HG03571 (cell line): ENCODE data around the gene MSL3.

Experiments
- ATAC-seq: cut with Tn5 transposase; IDR thresholded peaks from one replicate; pipeline ENCODE4 v1.9.1; 2021; ENCODE audit not compliant: unreplicated experiment

MSL3 gene

DNA sequence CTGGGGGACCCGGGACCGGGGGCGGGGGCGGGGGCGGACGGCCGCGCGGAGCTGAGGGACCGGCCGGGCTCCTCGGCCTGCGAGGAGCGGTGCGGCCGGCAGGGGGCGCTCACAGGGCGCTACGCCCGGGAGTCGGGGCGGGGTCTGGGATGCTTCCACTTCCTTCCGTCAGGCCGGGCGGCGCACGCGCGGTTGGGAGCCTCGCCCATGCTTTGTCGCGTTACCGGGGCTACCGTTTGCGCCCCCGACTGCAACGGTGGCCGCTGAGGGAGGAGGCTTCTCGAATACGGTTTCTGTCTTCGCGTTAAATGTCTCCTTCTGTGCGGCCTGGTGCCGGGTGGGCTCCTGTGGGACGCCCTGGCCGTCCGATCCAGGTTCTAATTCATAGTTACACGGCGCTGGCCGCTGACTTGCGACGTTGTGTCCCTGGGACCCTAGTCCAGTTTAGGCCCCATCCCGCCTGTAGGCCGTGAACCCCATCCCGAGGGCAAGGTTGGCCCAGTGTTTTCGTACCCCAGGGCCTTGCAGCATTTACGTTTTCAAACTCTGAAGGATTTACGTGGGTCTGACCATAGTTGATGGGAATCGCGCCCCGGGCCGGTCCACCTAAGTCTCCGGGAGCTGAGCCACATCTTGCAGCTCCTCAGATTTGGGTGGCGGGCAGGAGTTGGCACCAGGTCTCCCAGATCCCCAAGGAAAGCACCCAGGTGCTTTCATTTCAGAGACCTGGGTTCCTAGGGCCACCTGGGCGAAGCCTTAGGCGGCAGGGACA lies 549 bp downstream of the MSL3 start:
- ATAC-seq = peak; percentile 43

DNA sequence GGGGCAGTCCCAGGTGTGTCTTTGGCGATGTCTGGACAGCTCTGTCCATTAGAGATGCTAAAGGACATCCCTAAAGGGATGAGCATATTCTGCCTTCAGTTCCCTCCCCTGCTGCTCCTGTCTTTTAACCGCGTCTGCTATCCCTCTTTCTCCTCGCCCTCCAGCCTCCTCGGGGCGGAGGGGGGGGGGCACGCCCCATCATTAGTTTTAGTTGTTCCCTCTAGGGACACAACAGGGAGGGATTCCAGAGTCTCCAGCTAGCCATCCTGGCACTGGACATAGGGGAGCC lies 1.1 kb downstream of the MSL3 start:
- no peak for ATAC-seq

DNA sequence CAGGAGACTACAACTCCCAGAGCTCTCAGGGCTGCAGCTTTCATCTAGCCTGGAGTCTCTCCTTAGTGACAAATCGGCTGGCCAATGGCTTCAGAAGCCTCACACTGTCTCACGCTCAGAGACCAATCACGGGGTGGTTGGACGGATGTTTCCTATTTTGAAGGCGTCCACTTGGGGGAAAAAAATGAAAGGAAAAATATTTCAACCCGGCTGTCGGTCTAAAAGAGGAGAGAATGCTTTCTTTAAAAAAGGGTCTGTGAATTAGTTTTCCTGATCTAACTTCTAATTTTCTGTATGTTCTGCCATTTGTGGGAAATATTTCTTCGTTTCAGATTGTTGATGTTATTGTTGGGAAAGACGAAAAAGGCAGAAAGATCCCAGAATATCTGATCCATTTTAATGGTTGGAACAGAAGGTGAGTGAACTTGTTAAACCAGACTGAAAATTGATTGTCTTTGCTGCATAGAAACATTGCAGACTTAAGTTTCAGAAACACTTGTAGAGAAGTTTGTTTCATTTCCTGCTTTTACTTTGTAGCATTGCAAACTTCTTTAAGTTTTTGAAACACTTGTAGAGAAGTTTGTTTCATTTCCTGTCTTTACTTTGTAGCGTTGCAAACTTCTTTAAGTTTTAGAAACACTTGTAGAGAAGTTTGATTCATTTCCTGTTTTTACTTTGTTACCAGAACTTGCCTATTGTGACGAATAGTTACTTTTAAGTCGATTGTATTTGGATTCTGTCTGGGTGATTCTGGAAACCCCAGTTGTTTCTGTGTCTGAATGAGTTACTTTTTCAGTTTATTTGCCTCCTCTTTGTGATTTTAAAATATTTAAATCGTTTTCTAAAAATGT lies 1.6 kb downstream of the MSL3 start:
- peak; percentile 59 for ATAC-seq

DNA sequence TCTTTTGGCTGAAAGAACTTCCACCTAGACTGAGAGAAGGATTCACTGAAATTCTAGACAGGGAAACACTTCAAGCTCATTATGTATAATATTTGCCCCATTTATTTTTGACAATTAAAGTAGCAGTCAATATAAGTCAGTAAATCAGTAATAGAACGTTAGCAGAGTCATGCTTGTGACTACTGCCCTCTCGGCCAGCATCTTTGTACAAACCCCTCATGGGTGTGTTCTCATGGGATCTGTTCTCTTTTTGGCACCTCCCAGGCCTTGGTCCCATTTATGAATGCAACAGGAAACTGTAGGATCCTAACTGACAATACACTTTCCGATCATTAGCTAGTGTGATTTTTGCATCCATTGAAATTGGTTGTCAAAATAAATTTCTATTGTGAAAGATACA lies 2.9 kb downstream of the MSL3 start:
- ATAC-seq = no peak

DNA sequence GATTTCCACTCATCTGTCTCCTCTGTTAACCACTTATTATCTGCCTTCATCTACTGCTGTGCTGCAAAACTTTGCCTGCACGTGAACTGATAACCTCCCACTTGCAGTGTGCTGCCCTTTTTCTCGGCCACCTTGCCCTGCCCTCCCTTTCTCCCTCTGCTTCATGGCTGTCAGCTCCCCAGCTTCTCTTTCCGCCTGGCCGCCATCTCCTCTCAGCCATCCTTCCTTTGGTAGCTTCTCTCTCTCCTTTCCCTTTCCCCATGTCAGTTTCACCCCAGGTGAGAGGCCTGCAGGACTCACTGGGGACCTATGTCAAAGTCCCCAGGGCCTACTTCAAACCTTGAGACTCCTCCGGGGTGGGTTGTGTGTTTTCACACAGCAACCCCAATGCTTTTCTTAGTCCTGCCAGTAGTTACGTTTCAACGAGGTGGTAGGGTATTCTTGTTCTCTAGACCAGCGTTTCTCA lies 6.6 kb downstream of the MSL3 start:
- peak; percentile 37 for ATAC-seq

DNA sequence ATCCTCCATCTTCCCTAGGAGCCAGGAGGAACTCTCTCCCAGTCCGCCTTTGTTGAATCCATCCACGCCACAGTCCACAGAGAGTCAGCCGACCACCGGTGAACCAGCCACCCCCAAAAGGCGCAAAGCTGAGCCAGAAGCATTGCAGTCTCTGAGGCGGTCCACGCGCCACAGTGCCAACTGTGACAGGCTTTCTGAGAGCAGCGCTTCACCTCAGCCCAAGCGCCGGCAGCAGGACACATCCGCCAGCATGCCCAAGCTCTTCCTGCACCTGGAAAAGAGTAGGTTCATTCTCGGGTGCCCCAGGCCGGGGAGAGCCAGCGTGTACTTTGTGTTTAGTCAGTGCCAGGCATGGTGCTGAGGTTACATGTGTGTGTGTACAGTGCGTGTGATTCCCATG lies 7.4 kb downstream of the MSL3 start:
- no peak for ATAC-seq

DNA sequence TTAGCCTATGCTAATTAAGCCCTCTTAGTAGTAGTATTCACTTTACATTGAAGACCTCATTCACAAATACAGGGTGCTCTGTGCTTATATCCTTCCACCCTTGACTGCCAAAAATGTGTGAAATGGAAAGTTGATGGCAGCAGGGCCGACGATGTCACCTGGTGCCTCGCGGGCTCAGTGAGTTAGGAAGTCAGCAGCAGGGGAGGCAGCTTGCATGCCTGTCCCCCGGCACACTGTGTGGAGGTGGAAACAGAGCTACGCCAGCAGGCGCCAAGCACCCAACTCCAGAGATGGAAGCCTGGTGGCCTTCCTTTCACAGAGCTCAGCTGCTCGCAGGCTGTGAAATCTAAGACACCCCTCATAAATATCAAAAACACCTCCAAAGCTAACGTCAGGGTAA lies 8.4 kb downstream of the MSL3 start:
- no peak for ATAC-seq

DNA sequence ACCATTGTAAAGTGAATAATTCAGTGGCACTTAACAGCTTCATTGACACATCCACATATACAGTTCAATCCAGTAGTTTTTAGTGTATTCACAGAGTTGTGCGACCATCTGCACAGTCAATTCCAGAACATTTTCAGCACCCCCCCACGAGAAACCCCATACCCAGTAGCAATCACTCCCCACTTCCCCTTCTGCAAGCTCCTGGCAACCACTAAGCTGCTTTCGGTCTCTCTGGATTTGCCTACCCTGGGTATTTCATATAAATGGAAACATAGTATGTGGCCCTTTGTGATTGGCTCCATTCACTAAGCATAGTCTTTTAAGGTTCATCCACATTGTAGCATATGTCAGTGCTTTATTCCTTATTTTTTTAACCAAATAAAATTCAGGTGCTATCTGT lies 10.0 kb downstream of the MSL3 start:
- peak; percentile 51 for ATAC-seq

DNA sequence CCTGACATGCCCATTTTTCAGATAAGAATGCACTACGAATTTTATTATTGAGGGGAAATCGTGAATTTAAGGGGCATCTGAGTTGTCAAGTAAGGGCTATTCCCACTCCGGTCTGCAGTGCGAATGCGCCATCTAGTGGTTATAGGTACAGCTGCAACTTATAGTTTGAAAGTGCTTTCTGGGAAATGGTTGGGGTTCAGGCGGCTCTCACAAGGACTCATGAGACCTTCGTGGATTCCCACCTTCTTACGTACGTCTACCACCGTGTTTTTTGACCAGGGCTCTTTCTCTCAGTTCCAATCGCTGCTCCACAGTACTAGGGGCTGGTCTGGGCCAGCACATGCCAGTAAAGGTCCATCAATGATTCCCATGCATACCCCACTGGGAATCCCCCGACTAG lies 12.3 kb downstream of the MSL3 start:
- peak; percentile 51 for ATAC-seq

DNA sequence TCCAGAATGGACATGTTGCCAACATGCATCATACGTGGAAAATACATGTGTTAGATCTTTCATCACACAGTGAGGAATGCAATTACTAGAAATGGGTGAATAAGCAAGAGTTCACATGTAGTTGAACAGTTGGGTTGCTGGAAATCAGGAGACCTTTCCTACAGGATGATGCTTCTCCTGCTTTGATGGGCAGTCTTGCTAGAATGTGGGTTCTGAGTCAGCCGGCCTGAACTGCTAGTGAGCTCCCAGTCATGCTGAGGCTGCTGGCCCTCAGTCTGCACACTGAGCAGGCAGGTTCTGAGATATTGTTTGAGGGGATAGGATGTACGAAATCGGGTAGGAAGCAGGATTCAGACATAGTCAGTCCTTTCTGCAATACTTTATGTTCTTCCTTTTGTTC lies 20.2 kb downstream of the MSL3 start:
- no peak for ATAC-seq

DNA sequence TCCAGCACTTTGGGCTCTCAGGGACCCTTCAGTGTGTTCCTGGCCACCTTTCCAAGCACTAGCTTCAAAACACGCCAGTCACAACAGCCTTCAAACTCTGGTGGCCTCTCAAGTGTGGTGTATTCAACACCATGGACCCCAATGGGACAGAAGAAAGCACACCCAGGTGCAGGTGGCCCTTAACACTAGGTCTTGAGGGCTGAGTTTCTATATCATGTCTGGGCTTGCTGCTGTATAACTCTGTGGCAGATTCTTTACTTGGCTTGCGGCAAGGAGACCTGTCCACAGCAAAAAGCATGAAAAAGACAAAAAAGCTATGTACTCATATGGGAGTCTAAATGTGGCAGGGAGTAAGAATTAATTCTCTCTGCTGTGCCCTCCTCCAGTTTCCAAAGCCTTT lies 23.1 kb downstream of the MSL3 start:
- ATAC-seq = no peak

DNA sequence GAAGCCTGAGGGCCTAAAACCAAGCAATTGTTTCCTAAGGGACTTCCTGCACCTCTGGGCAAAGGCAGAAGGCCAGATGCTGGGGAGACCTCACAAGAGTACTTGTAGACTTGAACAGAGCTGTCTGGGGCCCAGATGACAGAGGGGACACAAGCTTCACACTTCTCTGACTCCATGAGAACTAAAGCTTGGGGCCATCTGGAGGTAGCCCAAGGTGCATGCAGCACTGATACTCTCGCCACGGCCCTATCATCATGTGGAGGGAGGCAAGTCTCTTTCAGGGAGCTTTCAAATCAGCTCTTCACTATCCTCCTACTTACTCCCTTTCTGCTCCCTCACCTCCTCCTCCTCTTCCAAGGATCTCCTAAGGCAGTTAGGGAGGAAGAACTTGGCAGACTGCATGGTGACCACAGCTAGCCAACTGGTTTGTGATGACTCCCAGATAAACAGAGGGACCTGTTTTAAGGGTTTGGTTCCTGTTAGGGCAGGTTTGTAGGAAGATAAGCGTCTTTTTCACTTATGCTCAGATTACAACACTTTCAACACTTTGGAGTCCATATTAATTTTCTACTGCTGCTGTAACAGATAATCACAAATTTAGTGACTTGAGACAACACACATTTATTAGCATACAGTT lies 23.8 kb downstream of the MSL3 start:
- ATAC-seq = no peak

DNA sequence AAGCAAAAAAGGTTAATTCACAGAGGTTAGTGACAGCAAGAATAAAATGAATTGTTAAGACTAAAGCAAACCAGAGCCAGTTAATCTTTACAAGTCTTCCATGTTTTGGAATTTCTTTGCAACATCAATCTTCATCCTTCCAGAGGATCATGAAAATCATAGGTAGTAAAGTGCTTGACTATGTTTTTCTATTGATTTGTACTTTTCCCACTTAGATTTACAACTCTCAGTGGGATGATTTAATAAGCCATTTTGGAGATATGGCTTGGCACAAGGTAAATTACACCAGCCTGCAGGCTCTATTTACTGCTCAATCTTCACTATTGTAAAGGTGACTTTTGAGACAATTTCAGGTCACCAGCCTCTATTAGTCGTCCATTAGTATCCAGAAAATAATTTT lies 26.5 kb downstream of the MSL3 start:
- ATAC-seq = no peak

DNA sequence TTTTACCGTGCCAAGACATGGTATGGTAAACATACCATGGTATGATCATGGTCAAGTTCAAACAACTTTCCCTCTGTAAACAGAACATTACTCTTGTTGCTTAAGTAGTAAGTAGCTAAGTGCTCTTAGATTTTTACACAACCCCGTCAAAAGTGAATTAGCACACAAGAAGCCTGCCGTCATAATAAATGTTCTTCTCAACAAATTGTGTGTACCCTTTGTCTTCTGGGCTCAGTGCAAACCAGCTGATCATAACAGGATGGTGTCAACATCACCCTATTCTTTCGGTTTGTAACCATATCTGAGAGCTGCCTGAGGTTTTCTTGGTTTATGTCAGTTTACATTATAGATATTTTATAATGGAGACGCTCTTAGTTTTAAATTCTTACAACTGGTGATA lies 28.8 kb downstream of the MSL3 start:
- ATAC-seq = no peak

DNA sequence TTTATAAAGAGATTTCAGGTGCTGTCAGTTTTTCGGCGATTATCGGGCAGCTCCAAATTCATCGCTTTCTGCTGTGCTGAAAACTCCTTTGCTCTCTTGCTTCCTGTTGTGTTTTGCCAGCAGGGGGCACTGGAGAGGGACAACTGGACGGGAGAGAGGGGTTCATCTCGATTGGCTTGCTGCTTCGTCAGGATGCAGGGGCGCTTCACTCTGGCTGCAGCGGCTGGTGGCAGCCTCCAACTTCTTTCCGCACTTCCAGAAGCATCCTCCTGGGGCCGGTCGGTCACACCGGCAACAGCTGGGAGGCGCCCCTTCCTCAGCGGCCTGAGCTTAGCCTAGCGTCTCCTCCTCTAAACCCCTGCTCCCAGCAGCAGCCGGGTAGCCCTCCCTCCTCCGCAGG lies 29.5 kb downstream of the MSL3 start:
- ATAC-seq = no peak

DNA sequence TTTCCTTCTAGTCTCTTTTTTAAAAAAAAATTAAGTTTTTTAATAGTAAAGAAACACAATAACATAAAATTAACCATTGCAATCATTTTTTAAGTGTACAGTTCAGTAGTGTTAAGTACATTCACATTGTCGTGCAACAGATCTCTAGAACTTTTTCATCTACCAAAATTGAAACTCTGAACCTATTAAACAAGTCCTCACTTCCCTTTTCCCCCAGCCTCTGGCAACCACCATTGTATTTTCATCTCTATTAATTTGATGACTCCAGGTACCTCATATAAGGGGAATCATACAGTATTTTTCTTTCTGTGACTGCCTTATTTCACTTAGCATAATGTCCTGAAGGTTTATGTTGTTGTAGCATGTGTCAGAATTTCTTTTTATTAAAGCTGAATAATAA lies 31.8 kb downstream of the MSL3 start:
- no peak for ATAC-seq

DNA sequence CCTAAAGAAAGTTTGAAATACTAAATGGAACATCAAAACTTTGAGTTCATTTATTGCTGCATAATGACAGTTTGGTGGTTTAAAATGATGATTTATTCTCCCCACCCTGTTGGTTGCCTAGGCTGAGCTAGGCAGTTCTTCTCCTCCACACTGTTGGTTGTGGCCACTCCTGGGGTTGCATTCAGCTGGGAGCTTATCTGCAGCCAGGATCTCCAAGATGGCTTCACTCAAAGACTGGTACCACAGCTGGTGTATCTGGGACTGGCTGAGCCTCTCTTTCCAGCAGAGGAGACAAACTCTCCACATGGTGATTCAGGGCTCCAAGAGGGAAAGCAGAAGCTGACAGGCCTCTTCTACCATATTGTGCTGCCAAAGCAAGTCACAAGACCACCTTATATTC lies 33.1 kb downstream of the MSL3 start:
- ATAC-seq = no peak

DNA sequence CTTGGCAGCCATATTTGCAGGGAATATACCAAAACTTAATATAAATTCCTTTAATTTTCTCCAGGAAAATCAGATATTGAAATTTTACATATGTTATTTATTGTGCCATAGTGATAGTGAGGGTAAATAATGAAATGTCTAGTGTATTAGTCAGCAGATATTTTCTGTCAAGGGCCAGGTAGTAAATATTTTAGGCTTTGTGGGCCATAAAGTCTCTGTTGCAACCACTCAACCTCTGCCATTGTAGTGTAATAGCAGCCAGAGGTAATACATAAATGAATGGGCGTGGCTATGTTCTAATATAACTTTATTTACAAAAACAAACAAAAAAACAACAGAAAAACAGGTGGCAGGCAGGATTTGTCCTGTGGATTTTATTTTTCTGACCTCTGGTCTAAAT lies 33.5 kb downstream of the MSL3 start:
- no peak for ATAC-seq

DNA sequence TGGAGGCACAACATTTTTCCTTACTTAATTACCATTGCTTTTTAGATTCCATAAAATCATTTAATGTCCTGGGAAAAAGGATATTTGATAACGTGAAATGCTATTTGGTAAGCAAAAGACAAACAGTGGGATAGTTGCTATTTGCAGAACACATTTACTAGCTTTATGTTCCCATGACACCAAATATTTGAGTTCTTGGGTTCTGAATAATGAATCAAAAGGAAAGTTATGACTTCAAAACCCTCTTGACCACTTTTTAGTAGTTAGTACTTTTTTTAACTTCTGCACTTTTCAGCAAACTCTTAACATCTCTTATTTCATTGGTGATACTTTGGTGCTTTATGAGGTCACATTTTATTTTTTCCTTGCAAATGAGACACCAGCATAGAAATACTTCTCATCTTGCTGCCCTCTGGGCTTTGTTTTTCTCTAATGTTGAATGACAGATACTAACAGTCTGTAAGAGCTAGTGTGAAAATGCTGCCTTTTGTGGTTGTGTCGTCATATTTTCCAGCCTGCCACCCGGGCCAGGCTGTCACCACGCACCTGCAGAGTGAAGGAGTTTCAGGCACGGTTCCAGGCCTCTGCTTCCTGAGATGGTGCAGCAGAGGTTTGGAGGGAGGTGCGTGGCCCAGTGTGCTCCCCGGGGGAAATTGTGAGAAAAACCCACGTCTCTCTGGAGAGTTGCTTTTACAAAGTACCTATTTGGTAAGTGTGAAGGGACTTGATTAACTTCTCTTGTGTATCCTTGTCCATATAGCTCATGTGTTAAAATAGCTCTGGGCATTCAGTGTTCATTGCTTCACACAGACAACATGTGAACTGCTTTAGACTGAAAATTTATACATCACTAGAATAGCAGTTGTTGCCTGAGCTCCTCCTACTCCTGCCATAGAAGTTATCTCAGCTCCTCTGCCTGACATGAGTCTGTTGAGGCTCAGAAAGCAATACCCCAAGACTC lies 34.7 kb downstream of the MSL3 start:
- peak; percentile 77 for ATAC-seq

DNA sequence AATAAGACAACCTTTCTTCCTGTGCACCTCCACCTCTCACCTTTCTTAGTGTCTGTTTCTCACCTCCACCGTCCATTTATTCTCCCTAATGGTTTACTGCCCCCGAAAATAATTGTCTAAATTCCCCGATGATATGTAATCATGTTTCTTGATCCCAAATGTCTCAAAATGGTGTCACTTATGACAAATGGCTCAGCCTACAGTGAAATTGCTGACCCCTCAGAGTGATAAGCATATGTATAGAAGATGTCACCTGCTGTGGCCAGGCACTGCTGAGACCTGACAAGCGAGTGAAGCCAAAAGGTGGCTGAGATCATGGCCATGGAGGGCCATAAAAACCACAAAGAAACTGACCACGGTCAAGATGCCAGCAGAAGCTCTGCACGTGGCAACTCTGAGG lies 35.7 kb downstream of the MSL3 start:
- no peak for ATAC-seq

DNA sequence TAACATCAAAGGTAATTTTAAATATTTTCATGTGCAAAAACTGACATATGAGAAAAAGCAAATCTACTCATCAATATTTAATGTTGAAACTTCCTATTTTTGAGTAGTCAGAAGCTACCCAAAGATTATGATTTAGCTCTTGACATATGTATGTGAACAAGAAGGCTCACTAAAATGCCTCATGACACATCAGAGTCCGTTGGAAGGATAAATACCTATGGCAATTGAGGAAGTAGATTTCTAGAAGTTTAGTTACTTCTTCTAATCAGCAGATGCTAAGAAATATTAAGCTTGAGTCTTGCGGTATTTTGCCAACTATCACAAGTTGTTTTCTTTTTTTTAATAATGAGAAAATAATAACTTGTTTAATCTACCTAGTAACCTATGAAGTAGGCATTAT lies 55.3 kb downstream of the MSL3 start:
- ATAC-seq = no peak
